Stimulated activated CD4-positive, alpha-beta T cell treated with anti-CD3 and anti-CD28 coated beads, Interleukin-15, amount 100 ng/mL, for 24 hours (primary cell): ENCODE data around the gene SYTL5.

Experiments
- DNase-seq: peaks from one replicate; pipeline ENCODE4 v3.0.0-alpha.2; 2020

SYTL5 gene

DNA sequence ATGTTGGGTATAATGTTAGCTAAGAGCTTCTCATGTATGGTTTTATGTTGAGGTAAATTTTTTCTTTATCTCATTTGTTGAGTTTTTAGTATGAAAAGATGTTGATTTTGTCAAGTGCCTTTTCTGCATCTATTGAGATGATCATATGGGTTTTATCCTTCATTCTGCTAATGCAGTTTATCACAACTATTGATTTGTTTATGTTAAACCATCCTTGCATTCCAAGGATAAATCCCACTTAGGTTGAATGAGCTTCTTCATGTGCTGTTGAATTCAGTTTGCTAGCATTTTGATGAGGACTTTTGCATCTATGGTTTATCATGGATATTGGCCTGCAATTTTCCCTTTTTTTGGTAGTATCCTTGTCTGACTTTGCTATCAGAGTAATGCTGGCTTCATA is 93.3 kb downstream of the SYTL5 start:
- no peak for DNase-seq

DNA sequence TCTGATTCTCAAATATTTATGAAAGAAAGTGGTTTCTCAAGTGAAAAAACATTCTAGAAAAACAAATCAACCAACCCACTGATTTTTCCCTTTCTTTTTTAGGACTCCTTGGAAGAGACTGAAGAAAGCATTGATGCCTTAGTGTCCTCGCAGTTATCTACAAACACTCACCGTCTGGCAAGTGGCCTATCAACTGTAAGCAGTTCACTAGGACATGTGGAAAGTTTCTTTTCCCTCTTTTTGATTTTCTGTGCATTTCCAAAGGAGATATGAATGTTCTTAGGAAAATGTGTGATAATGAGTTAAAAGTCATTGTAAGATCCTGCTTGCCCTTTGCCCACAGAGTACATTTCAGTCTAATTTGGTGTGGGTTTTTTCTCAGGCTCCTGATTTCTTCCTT is 95.9 kb downstream of the SYTL5 start:
- DNase-seq, result no peak

DNA sequence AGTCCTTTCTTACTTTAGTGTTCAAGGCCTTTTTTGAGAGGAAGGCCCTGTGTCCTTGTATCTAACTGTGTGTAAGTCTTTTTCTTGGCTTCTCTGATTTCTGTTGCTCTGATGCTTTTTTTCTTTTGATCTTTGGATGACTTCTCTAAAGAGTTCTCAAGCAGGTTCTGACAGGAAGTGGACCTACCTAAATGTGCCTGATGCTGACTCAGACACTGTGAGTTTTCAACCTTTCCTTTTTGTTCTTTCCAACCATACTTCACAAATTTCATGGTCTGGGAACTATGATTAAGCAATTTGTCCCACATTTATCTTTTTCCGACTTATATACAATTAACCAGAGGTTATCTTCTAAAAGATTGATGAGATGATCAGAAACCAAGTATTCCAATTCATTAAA is 96.5 kb downstream of the SYTL5 start:
- DNase-seq, result no peak

DNA sequence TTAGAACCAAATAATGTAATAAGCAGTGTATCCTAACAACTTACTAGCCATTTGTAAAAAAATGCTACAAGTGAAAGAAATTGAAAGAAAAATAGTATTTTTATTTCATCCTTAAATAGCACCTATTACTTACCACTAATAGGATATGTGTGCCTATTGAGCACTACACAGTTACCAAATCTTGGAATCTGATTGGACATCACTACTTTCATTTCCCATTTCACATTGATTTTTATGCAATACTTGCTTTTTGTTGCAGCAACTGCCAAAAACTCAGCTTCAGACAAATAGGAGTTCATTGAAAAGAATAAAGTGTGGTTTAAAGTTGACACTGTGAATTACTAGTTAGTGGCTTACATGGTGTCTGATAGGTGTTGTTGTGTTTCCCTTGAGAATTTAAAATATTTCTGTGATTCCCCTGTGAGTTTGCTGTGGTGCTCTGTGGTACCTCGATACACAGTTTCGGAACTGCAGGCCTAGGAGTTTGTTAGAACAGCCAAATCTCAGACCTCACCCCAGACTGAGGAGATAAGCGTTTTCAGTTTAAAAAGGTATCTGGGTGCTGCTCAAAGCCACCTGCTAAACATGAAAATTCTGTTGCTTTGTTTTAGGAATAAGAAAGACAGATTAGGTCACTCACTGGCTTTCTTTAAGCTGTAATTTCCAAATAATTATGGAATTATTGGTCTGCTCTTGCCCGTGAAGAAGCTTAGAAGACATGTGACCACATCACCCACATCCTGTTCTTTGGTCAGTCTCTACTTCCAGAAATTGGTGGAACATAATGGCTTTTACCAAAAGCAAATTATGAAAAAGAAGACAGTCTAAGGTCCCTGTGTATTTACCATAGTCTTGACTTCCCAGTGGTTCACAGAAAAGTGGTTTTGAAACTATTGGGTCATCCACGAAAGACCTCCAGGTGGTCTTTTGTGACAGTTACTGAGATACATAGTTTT is 97.8 kb downstream of the SYTL5 start:
- no peak for DNase-seq

DNA sequence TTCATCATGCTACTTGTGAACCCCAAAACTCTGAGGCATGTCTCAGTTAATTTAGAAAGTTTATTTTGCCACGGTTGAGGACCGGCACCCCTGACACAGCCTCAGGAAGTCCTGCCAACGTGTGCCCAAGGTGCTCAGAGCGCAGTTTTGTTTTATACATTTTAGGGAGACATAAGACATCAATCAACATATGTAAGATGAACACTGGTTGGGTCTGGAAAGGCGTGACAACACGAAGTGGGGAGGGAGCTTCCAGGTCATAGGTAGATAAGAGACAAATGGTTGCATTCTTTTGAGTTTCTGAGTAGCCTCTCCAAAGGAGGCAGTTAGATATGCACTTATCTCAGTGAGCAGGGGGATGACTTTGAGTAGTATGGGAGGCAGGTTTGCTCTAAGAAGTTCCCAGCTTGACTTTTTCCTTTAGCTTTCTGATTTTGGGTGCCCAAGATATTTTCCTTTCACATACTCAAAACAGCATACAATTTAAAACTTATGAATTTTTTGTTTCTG is 98.9 kb downstream of the SYTL5 start:
- DNase-seq, result no peak

DNA sequence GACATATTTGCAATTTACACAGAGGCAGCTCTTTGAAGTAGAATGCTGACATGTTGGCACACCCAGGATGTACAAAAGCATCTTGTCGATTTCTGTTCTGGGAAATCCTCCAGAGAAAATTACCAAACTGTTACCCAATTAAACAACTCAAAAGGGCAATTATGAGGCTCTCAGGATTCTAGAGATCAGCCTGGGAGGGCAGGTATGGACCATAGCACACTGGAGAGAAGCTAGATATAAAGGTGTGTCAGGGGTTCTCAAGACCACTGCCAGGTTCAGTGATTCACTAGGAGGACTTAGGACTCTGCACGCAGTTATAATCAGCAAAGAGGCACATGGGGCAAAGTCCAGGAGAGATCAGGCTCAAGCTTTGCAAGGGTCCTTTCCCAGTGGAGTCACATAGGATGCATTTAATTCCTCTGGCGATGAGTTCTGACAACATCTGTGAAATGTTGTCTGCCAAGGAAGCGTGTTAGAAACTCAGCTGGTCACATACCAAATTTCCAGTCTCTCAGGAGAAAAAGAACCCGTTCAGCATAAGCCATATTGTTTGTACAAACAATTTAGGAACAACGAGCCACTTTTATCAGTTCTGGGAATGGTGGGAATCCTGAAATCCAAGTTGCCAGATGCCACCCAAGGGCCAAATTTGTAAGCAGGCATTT is 100.8 kb downstream of the SYTL5 start:
- DNase-seq, result no peak

DNA sequence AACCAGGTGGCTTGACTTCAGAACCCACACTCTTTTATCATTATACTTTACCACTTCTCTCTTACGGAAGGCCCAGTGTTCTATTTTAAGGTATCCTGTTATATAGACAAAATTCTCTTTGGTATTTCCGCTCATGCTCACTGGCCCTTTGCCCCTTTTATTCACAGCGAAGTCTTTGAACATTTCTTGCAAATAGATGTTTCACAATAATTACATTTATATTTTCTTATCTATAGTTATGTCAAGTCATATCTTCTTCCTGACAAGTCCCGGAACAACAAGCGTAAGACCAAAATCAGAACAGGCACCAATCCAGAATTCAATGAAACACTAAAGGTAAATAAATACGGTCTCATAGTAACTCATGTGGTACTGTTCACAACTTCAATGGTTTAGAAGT is 102.0 kb downstream of the SYTL5 start:
- DNase-seq, result no peak

DNA sequence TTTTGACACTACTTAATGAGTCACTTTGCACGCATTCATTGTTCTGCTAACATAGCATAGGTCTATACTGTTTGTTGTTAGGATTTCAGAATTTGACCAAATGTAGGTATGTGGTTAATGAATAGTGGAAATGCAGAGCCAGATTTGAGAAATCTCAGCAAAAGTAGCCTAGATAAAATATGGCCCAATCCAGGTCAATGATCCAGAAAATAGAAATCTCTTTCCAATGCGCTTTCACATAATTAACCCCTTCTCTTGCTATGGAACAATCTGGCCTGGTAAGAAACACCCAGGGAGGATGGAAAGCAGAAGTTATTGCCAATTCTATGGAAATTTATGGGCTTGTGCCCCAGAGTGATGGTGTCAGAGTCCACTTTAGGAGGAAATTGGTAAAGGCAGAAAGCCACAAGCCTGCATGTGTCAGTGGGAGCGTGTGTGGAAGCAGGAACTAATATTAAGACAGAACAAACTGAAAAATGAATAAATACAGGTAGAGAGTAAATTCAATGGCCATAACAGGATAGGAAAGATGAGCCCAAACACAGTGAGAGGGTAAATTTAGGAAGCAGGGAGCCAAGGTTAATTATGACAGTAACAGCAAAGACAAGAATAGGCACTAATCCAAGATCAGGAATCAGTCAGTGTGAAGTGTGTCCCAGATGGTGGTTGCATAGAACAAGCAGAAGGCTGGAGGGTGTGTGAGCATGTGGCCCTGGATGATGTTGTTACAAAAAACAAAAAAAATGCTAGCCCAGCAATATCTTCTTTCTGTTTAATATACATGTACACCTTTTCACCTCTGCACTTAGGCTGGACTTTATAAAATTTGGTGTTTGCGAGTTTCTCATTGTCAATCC is 102.9 kb downstream of the SYTL5 start:
- DNase-seq, result no peak

DNA sequence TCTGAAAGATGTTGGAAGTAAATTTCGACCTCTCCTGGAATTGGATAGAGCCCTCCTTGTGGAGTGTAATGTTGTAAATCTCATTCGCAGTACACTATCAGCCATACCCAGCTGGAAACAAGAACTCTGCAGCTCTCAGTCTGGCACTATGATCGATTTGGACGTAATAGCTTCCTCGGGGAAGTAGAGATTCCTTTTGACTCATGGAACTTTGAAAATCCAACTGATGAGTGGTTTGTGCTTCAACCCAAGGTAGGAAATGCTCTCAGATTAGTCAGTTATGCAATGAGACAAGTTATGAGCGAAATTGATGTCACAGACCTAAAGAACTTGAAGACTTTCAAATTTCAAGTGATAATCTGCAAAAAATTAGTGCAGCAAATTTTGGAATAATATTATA is 103.9 kb downstream of the SYTL5 start:
- no peak for DNase-seq

DNA sequence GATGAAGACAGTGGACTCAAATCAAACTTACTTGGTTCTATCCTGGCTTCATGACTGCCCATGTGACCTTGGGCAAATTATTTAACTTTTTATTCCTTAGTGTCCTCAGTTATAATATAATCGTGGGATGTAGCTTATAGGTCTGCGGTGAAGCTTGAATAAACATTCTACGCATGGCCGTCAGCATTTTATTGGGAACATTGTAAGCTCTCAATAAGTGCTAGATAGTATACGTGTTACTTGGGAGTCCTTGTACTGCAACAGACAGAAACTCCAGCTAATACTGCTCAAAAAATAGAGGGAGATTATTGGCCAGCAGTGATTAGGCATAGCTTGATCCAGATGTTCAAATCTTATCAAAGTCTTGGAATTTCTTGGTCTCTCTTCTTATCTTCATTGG is 104.8 kb downstream of the SYTL5 start:
- no peak for DNase-seq

DNA sequence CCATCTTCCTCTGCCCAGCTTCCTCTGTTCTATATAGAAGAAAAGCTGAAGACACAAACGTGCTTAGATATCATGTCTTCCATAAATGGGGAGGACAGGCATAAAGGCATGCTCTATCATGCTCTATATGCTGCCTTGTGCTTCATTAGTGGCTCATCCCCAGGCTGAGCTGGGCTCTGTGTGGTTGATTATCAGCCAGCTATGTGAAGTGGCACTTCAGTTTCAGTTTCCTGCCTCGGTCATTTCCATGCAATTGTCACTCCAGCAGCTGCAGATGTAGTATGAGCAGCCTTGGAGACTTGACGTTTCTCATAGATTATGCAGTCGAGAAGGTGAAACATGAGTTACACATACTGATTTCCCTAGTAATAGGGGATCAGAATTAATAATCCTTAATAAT is 106.2 kb downstream of the SYTL5 start:
- no peak for DNase-seq

DNA sequence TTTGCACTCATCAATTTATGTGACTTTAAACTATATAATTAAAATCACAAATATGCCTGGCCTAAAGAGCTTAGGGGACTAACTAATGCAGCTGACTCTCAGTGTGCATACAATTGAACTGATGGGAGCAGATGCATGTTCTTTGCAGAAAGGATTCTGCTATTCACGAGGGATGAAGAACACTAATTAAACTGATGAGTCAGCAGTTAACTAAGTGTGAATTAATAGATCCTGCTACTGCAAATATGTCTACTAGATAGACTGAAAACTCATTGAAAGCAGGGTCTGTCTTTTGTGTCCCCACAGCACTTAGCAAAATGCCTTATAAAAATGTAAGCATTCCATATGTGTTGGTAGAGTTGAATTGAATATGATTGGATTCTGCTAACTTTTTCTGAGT is 110.4 kb downstream of the SYTL5 start:
- DNase-seq, result no peak

DNA sequence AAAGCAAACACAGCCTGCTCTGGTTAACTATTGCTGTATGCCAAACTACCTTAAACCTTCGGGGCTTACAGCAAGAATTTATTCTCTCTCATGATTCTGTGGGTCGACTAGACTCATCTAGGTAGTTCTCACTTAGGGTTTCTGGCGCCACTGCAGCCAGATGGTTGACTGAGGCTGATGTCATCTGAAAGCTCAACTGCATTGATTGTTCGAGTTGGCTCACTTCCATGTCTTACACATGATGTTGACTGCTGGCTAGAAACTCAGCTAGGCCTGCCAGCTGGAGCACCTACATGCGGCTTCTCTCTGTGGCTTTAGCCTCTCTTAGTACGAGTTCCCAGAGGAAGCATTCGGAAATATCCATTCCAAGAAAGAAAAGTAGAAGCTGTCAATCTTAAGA is 111.1 kb downstream of the SYTL5 start:
- no peak for DNase-seq

DNA sequence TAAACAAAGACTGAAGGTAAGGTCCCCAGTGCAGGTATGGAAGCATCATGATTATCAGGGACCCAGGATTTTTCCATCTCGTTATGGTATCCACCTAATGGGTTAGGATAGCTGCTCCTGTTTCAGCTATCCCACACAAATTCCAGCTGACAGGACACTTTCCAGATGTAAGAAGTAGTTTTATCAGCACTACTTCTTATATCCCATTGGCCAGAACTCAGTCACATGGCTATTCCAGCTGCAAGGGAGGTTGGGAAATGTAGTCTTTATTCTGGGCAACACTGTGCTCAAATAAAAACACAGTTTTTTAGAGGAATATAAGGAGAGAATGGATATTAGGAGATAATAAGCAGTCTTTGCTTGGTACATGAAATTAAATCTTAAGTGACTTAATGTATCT is 117.6 kb downstream of the SYTL5 start:
- DNase-seq, result no peak

DNA sequence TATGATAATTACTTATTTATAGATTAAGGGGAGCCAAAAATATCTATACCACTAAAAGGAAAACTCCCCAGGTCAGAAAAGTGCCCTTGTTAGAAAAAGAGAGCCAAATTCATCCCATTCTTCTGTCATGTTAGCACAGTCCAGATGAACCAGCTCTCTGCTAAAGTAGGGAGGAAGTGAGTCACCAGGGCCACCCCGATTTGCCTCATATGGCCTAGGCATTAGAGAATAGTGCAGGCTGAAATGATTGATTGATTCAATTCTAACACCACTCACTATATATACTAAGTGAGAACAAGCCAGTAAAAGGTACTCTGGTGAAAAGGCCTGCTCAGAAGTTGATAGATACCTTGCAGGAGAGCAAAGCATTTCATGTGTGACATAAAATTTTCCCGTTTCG is 119.8 kb downstream of the SYTL5 start:
- DNase-seq, result no peak

DNA sequence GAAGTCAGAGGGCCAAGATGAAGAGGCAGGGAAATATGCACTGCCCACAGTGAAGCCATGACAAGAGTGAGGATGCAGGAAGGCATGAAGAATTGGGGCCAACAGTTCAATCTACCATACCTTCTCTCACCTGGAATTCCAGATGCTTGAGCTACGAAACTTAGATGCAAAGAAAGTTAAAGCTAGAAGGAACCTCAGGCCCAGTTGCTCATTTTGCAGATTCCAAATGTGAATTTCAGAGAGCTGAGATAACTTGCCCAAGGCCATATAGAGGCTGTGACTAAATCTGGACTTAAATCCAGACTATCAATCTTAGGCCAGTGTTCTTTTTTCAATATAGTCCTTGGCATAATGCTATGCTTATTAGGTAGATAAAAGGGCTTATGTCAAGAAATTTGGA is 121.6 kb downstream of the SYTL5 start:
- DNase-seq, result no peak

DNA sequence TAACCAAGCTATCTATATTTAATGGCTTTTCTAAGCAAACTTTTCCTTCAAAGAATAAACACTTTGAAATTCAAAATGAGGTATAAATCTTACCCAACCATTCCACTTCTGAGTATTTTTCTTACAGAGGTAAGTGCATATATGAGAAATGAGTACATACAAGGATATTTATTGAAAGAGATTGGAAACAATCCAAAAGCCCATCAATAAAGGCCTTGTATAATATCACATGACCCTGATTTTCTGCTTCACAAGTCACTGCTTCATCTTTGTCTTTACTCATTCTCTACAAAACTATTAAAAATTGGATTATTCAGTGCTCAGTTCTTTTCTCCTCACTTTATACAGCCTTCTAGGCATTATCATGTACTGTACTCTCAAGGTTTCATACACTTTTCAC is 123.0 kb downstream of the SYTL5 start:
- DNase-seq, result no peak

DNA sequence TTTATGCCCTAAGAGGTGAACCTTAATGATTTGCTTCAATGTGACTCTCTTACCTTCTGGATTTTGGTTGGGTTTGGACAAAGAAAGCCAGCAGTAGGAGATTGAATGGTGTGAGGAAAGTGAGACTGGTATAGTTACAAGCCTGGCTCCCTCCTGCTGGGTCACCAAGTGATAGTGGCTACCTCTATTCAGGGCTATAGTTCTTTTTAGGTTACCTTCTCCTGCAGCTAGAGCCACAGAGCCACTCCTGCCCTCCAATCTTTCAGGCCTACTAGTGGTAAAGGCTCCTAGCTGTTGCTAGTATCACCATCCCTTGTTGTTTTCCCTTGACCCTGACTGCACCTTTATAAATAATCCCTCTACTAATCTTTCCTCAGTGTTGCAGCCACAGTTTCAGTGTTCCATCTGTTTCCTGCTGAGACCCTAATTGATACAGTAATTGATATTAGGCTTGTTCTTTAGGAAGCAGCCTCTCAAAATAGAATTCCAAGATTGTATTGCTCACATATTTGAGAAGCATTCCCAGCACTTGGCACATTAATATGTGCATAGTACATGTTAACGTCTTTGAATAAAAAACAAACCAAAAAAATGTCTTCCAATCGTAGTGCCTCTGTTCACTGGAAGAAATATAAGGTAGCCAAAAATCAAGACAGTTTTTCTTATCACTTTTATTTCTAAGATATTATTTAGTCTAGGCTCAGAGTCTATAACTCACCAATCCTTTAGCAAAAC is 132.0 kb downstream of the SYTL5 start:
- DNase-seq, result no peak

DNA sequence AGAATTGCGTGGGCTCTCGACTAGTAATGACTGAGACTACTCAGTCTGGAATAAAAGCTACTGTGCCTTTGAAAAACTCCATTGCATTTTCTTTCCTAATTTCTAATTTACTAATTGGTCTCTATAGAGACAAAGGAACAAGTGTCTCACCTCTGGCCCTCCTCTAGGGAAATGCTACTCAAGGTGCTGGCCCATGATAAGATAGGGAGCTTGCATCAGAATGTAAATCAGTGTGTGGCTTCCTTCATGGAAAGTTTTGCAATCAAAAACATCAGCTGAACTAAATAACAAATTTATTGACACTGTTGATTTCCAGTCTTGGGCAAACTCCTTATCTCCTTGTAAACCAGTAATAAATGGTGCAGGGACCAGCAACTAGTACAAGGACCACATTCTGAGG is 132.5 kb downstream of the SYTL5 start:
- DNase-seq, result no peak

DNA sequence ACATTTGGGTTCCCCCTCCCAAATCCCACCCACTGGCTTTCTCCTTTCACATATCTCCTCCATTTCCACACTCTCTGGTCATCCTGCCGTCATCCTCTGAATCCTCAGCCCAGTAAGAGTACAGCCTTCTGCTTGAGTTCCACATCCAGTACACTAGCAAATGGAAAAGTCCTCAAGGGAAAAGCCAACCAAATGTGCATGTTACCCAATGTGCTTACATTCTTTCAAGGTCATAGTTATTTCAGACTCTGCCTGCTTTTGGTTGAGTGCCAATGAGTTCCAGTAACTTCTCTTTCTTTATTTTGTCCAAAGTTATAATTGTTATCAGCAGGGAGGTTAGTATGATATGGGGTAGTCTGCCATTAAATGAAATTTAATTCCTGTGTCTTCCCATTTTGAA is 136.3 kb downstream of the SYTL5 start:
- no peak for DNase-seq

DNA sequence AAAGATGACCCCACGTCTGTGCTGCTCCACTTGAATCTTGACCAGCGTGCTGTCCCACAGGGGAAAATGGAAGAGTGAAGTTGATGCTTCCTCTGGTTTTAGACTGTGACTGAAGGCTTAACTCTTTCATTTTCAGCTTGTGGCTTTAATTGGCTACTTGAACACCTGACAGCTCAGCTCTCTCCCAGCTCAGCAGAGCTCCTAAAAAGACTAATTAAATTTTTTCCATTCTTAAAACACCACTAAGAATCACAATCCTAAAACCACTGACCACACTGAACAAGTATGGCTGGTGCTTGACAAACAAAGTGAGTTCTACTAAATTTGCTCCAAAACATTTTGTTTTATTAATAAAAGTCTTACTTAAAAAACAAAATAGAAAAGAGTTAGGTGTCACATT is 142.7 kb downstream of the SYTL5 start:
- DNase-seq, result no peak

DNA sequence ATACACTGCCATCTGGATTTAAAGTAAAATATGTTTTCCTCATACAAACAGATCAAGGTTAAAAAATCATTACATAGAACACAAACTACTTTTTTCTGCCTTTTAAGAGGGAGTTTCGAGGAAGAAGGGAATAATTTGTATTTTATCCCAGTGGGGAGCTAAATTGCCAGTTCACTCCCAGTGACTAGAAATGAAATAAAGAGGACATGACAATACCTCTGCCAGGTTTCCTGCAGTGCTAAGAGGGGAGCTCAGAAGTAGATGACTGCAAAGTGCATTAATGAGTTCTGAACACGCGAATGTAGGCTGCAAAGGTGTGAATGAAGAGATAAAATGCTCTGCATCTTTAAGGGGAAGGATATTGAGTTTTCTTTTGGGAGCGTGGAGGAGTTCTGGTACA is 144.6 kb downstream of the SYTL5 start:
- no peak for DNase-seq

DNA sequence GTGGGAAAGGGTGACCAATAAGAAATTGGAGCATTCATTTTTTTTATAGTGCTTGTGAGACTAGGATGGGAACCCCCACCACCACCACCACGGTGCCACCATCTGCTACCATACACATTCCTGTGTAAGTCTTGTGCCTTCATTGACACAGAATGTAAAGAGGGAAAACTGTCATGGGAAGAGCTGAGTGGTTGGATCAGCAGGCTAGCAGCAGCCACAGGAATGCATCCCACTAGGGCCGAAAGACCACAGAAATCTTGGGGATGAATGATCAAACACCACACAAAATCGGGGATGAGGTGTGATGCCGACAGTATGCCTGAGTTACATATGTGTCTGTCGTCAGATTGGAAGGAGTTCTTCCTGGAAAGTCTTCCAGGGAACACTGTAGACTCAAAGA is 145.1 kb downstream of the SYTL5 start:
- DNase-seq, result no peak
